Activated T-cell treated with anti-CD3 and anti-CD28 coated beads, Interleukin-2, amount 50 U/mL, for 72 hours (primary cell): ENCODE results near the gene MED26. TPM values are rescaled to one million over a fixed set of nuclear protein-coding genes. Genes with fewer than 3 reads are reported as not detected.

Experiments used
- ATAC-seq, 2 donors: fragments of 150-1000 bp; cut with Tn5 transposase; replicated peaks in 1 of 2; 2 replicates each; pipeline ENCODE4 v1.10.0; 2021; ENCODE audit warnings: moderate library complexity in 2 of 2, mild to moderate bottlenecking in 1 of 2
- DNase-seq, 2 donors: peaks; one replicate each; pipeline ENCODE4 v3.0.0; 2021 to 2022; ENCODE audit warnings: mixed read lengths in 1 of 2
- H3K27ac Mint-ChIP-seq: one replicate; pipeline ENCODE4 v1.8.0; 2022; ENCODE audit warnings: mild to moderate bottlenecking, moderate library complexity, mixed read lengths
- H3K27me3 Mint-ChIP-seq: one replicate; pipeline ENCODE4 v1.8.0; 2022; ENCODE audit warnings: low read depth, mixed read lengths
- H3K36me3 Mint-ChIP-seq, 2 donors: one replicate each; pipeline ENCODE4 v1.8.0; 2022; ENCODE audit warnings: mixed read lengths in 2 of 2, mild to moderate bottlenecking in 1 of 2; ENCODE audit not compliant: insufficient read depth in 2 of 2
- H3K4me1 Mint-ChIP-seq: one replicate; pipeline ENCODE4 v1.8.0; 2022; ENCODE audit warnings: low read depth, mixed read lengths
- H3K4me3 Mint-ChIP-seq, 2 donors: one replicate each; pipeline ENCODE4 v1.8.0; 2022; ENCODE audit warnings: mild to moderate bottlenecking in 2 of 2, mixed read lengths in 2 of 2, moderate library complexity in 2 of 2
- H3K9me3 Mint-ChIP-seq, 2 donors: one replicate each; pipeline ENCODE4 v1.8.0; 2022; ENCODE audit warnings: mixed read lengths in 2 of 2
- total RNA-seq, 2 donors: library from RNA; stranded (reverse); gene quantifications; one replicate each; pipeline ENCODE4 v1.2.3, GENCODE V29; 2022

The MED26 gene
- total RNA-seq, 2 donors from 2014 or later, result 18.6 to 20.2 TPM

GRCh38 chr19:16601378-16602052, 26.5 kb downstream of the MED26 start:
- Mint-ChIP-seq H3K9me3 (no peaks in the 10 kb centered on the region), H3K27ac (no peak overlapping the region)

GRCh38 chr19:16600824-16601223, 27.2 kb downstream of the MED26 start:
- Mint-ChIP-seq H3K27me3 (no peaks in the 10 kb centered on the region), H3K9me3 (no peaks in the 10 kb centered on the region), H3K27ac (no peak overlapping the region), H3K4me1 (peaks cover 34% of the 10 kb centered on the region), H3K36me3 (no peaks in the 10 kb centered on the region), H3K4me3 (no peak overlapping the region)
- ATAC-seq (no peak), DNase-seq (no peak)

More at GRCh38 chr19:16601378-16602052, 26.5 kb downstream of the MED26 start:
- Mint-ChIP-seq H3K4me3 (no peak overlapping the region), H3K4me1 (peaks cover 29% of the 10 kb centered on the region), H3K36me3 (no peaks in the 10 kb centered on the region), H3K27me3 (no peaks in the 10 kb centered on the region)
- DNase-seq (no peak), ATAC-seq (no peak)

GRCh38 chr19:16599655-16600346, 28.2 kb downstream of the MED26 start:
- Mint-ChIP-seq H3K4me3 (no peak overlapping the region), H3K9me3 (no peaks in the 10 kb centered on the region), H3K27ac (no peak overlapping the region), H3K27me3 (no peaks in the 10 kb centered on the region), H3K4me1 (peaks cover 35% of the 10 kb centered on the region), H3K36me3 (no peaks in the 10 kb centered on the region)
- no peak for ATAC-seq
- no peak for DNase-seq

GRCh38 chr19:16598848-16599247, 29.2 kb downstream of the MED26 start:
- H3K27ac Mint-ChIP-seq, result peak overlapping the region; percentile 32
- H3K36me3 Mint-ChIP-seq, result no peaks in the 10 kb centered on the region
- no peaks in the 10 kb centered on the region for H3K27me3 Mint-ChIP-seq
- peaks cover 40% of the 10 kb centered on the region for H3K4me1 Mint-ChIP-seq
- DNase-seq, result no peak
- no peaks in the 10 kb centered on the region for H3K9me3 Mint-ChIP-seq
- ATAC-seq, result no peak
- H3K4me3 Mint-ChIP-seq, result no peak overlapping the region

- no peak for ATAC-seq
- Mint-ChIP-seq H3K27ac (no peak overlapping the region), H3K4me3 (no peak overlapping the region), H3K36me3 (no peaks in the 10 kb centered on the region), H3K4me1 (peaks cover 63% of the 10 kb centered on the region), H3K9me3 (no peaks in the 10 kb centered on the region), H3K27me3 (no peaks in the 10 kb centered on the region)
- DNase-seq, result no peak
These were observed 31.6 kb downstream of the MED26 start for GRCh38 chr19:16596399-16596798.

- DNase-seq (no peak), ATAC-seq (no peak)
- Mint-ChIP-seq H3K27me3 (no peaks in the 10 kb centered on the region), H3K36me3 (no peaks in the 10 kb centered on the region), H3K9me3 (no peaks in the 10 kb centered on the region), H3K4me1 (peaks cover 69% of the 10 kb centered on the region), H3K4me3 (peak overlapping the region; percentile 72 to 84), H3K27ac (peak overlapping the region; percentile 27)
These were observed 32.9 kb downstream of the MED26 start for GRCh38 chr19:16595097-16595496.

GRCh38 chr19:16594681-16595091, 33.3 kb downstream of the MED26 start:
- peaks cover 73% of the 10 kb centered on the region for H3K4me1 Mint-ChIP-seq
- H3K9me3 Mint-ChIP-seq, result no peaks in the 10 kb centered on the region
- peak overlapping the region; percentile 27 for H3K27ac Mint-ChIP-seq
- H3K27me3 Mint-ChIP-seq, result no peaks in the 10 kb centered on the region
- H3K4me3 Mint-ChIP-seq, result peak overlapping the region; percentile 72 to 84
- ATAC-seq (peak; percentile 76 to 85), DNase-seq (peak; percentile 51 to 57)
- H3K36me3 Mint-ChIP-seq, result no peaks in the 10 kb centered on the region

- no peaks in the 10 kb centered on the region for H3K36me3 Mint-ChIP-seq
- no peaks in the 10 kb centered on the region for H3K27me3 Mint-ChIP-seq
- DNase-seq (peak; percentile 70 to 73), ATAC-seq (peak; percentile 71 to 78)
- H3K9me3 Mint-ChIP-seq, result no peaks in the 10 kb centered on the region
- peaks cover 79% of the 10 kb centered on the region for H3K4me1 Mint-ChIP-seq
- peak overlapping the region; percentile 72 to 84 for H3K4me3 Mint-ChIP-seq
- H3K27ac Mint-ChIP-seq, result peak overlapping the region; percentile 27
These were observed 33.8 kb downstream of the MED26 start for GRCh38 chr19:16594131-16594586.

GRCh38 chr19:16593181-16593580, 34.8 kb downstream of the MED26 start:
- peaks cover 88% of the 10 kb centered on the region for H3K4me1 Mint-ChIP-seq
- no peak overlapping the region for H3K4me3 Mint-ChIP-seq
- ATAC-seq (no peak), DNase-seq (no peak)
- H3K27me3 Mint-ChIP-seq, result no peaks in the 10 kb centered on the region
- H3K36me3 Mint-ChIP-seq, result no peaks in the 10 kb centered on the region
- no peaks in the 10 kb centered on the region for H3K9me3 Mint-ChIP-seq
- H3K27ac Mint-ChIP-seq, result peak overlapping the region; percentile 9

GRCh38 chr19:16591803-16592556, 36.0 kb downstream of the MED26 start:
- Mint-ChIP-seq H3K4me3 (no peak overlapping the region), H3K4me1 (peaks cover 92% of the 10 kb centered on the region), H3K36me3 (no peaks in the 10 kb centered on the region), H3K27ac (no peak overlapping the region), H3K9me3 (no peaks in the 10 kb centered on the region), H3K27me3 (no peaks in the 10 kb centered on the region)
- no peak for ATAC-seq
- no peak for DNase-seq

GRCh38 chr19:16590876-16591802, 36.9 kb downstream of the MED26 start:
- H3K9me3 Mint-ChIP-seq, result no peaks in the 10 kb centered on the region
- no peak overlapping the region for H3K4me3 Mint-ChIP-seq
- ATAC-seq (no peak), DNase-seq (no peak)
- no peaks in the 10 kb centered on the region for H3K27me3 Mint-ChIP-seq
- H3K36me3 Mint-ChIP-seq, result no peaks in the 10 kb centered on the region
- H3K4me1 Mint-ChIP-seq, result peaks cover 92% of the 10 kb centered on the region
- H3K27ac Mint-ChIP-seq, result no peak overlapping the region

- no peaks in the 10 kb centered on the region for H3K27me3 Mint-ChIP-seq
- H3K27ac Mint-ChIP-seq, result no peak overlapping the region
- no peaks in the 10 kb centered on the region for H3K9me3 Mint-ChIP-seq
- peaks cover 92% of the 10 kb centered on the region for H3K4me1 Mint-ChIP-seq
- H3K4me3 Mint-ChIP-seq, result peak overlapping the region in 1 of 2 donors; percentile 29
- DNase-seq (no peak), ATAC-seq (no peak)
- peaks cover 0 to 3% of the 10 kb centered on the region in 2 donors for H3K36me3 Mint-ChIP-seq
These were observed 38.1 kb downstream of the MED26 start for GRCh38 chr19:16589917-16590316.
